Mesendoderm (in vitro differentiated cells): Measurements from ENCODE around the gene ADGRV1.

Experiments
- DNase-seq: peaks from one replicate; pipeline ENCODE4 v3.0.0; 2013
- H2AK5ac ChIP-seq: 2 replicates; pipeline ENCODE4 v1.6.1; 2013; ENCODE audit warnings: low read length, inconsistent platforms
- H2BK120ac ChIP-seq: 2 replicates; pipeline ENCODE4 v1.6.1; 2013; ENCODE audit warnings: low read depth, mild to moderate bottlenecking, low read length, moderate library complexity, mixed read lengths
- H2BK15ac ChIP-seq: replicated peaks from 2 replicates; pipeline ENCODE4 v1.6.1; 2013; ENCODE audit warnings: low read depth, mild to moderate bottlenecking, moderate library complexity
- H2BK5ac ChIP-seq: 2 replicates; pipeline ENCODE4 v1.6.1; 2013; ENCODE audit warnings: low read length, inconsistent platforms
- H3K18ac ChIP-seq: 2 replicates; pipeline ENCODE4 v1.6.1; 2013; ENCODE audit warnings: mild to moderate bottlenecking, low read length, mixed read lengths
- H3K23ac ChIP-seq: one replicate; pipeline ENCODE4 v1.6.1; 2013; ENCODE audit warnings: low read length
- H3K27ac ChIP-seq: 2 replicates; pipeline ENCODE4 v1.5.1; 2013; ENCODE audit warnings: low read depth, mild to moderate bottlenecking, inconsistent platforms, low read length, moderate library complexity
- H3K27me3 ChIP-seq: 2 replicates; pipeline ENCODE4 v1.6.1; 2013; ENCODE audit warnings: low read length, control low read depth, mild to moderate bottlenecking, inconsistent platforms; ENCODE audit not compliant: insufficient read depth, poor library complexity
- H3K36me3 ChIP-seq: 2 replicates; pipeline ENCODE4 v1.6.1; 2013; ENCODE audit warnings: low read length, inconsistent platforms; ENCODE audit not compliant: control insufficient read depth, insufficient read depth
- H3K4ac ChIP-seq: one replicate; pipeline ENCODE4 v1.6.1; 2013; ENCODE audit warnings: low read depth, mild to moderate bottlenecking, low read length, moderate library complexity
- H3K4me1 ChIP-seq: 2 replicates; pipeline ENCODE4 v1.6.1; 2013; ENCODE audit warnings: low read depth, low read length, inconsistent platforms; ENCODE audit not compliant: control insufficient read depth
- H3K4me2 ChIP-seq: 2 replicates; pipeline ENCODE4 v1.6.1; 2013; ENCODE audit warnings: low read length
- H3K4me3 ChIP-seq: 2 replicates; pipeline ENCODE4 v1.5.1; 2013; ENCODE audit warnings: mild to moderate bottlenecking, low read length
- H3K56ac ChIP-seq: one replicate; pipeline ENCODE4 v1.6.1; 2013; ENCODE audit warnings: low read length
- H3K79me1 ChIP-seq: 2 replicates; pipeline ENCODE4 v1.6.1; 2013; ENCODE audit warnings: low read length, inconsistent platforms
- H3K79me2 ChIP-seq: 2 replicates; pipeline ENCODE4 v1.6.1; 2013; ENCODE audit warnings: mild to moderate bottlenecking, low read length; ENCODE audit not compliant: control insufficient read depth, insufficient read depth
- H3K9ac ChIP-seq: 2 replicates; pipeline ENCODE4 v1.6.1; 2013; ENCODE audit warnings: low read length, inconsistent platforms
- H4K5ac ChIP-seq: one replicate; pipeline ENCODE4 v1.6.1; 2013; ENCODE audit warnings: low read length
- H4K8ac ChIP-seq: one replicate; pipeline ENCODE4 v1.6.1; 2013; ENCODE audit warnings: low read depth, mild to moderate bottlenecking, control low read depth, low read length, moderate library complexity
- WGBS: extraction: QIAGEN DNeasy Blood & Tissue Kit; methylation state at CpG from one replicate; pipeline ENCODE4 v1.1.7; 2013; ENCODE audit warnings: low lambda C conversion rate, missing lambda C conversion rate; ENCODE audit not compliant: insufficient coverage; ENCODE audit errors: extremely low coverage; 5-methylcytosine and 5-hydroxymethylcytosine counted together

The ADGRV1 gene

GRCh38 chr5:90644132-90644531 lies 85.5 kb downstream of the ADGRV1 start:
- no peaks in the 10 kb centered on the region for H3K27me3 ChIP-seq
- H4K8ac ChIP-seq: no peak overlapping the region
- no peak for DNase-seq
- H3K9ac ChIP-seq: no peak overlapping the region
- no peaks in the 10 kb centered on the region for H3K79me2 ChIP-seq
- H3K36me3 ChIP-seq: no peaks in the 10 kb centered on the region
- H3K56ac ChIP-seq: no peak overlapping the region
- no peaks in the 10 kb centered on the region for H3K4me1 ChIP-seq
- no peak overlapping the region for H3K4ac ChIP-seq
- no peak overlapping the region for H3K4me2 ChIP-seq
- H2AK5ac ChIP-seq: no peak overlapping the region
- H4K5ac ChIP-seq: no peak overlapping the region
- H3K79me1 ChIP-seq: no peaks in the 10 kb centered on the region
- no peak overlapping the region for H3K23ac ChIP-seq
- H2BK15ac ChIP-seq: no peak overlapping the region
- no peak overlapping the region for H3K27ac ChIP-seq
- no peak overlapping the region for H3K4me3 ChIP-seq
- H2BK5ac ChIP-seq: no peak overlapping the region
- no CpG with 5 or more reads among the region's 4 CpGs for WGBS
- H3K18ac ChIP-seq: no peak overlapping the region
- no peak overlapping the region for H2BK120ac ChIP-seq

DNA sequence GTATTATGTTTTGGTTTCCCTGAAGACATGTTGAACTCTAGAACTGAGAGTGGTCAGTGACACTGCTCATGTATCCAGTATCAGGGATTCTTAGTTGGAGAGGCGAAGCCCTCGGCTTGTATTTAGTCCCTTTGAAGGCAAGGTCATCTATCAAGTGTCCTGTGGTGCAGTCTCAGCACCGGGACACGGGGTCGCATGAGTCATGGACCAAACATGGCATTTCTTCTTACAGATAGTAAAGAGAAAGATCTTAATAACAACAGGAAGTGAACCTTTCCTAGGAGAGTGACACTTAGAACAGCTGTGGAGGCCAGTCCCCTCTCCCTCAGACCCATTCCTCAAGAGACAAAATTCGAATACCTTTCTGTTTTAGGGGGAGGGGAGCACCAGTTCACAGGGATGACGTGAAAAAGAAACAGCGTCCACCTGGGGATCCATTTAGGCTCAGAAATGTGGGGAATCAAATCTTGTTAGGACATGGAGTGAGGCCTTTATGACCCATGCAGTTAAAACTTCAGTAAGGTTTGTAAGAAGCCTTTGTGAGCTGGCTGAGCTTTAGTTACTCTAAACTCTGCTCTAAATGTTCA lies 86.5 kb downstream of the ADGRV1 start:
- no peak overlapping the region for H3K4me2 ChIP-seq
- no peaks in the 10 kb centered on the region for H3K4me1 ChIP-seq
- no peaks in the 10 kb centered on the region for H3K79me2 ChIP-seq
- WGBS: no CpG with 5 or more reads among the region's 8 CpGs
- H4K8ac ChIP-seq: no peak overlapping the region
- DNase-seq: peak; percentile 97
- H3K56ac ChIP-seq: no peak overlapping the region
- H2BK15ac ChIP-seq: no peak overlapping the region
- H3K4ac ChIP-seq: no peak overlapping the region
- no peak overlapping the region for H2BK120ac ChIP-seq
- no peak overlapping the region for H2BK5ac ChIP-seq
- peak overlapping the region; percentile 22 for H3K27ac ChIP-seq
- no peak overlapping the region for H3K23ac ChIP-seq
- no peaks in the 10 kb centered on the region for H3K79me1 ChIP-seq
- no peak overlapping the region for H2AK5ac ChIP-seq
- H3K9ac ChIP-seq: no peak overlapping the region
- H3K4me3 ChIP-seq: no peak overlapping the region
- H4K5ac ChIP-seq: no peak overlapping the region
- H3K27me3 ChIP-seq: no peaks in the 10 kb centered on the region
- no peaks in the 10 kb centered on the region for H3K36me3 ChIP-seq
- H3K18ac ChIP-seq: peak overlapping the region; percentile 61

DNA sequence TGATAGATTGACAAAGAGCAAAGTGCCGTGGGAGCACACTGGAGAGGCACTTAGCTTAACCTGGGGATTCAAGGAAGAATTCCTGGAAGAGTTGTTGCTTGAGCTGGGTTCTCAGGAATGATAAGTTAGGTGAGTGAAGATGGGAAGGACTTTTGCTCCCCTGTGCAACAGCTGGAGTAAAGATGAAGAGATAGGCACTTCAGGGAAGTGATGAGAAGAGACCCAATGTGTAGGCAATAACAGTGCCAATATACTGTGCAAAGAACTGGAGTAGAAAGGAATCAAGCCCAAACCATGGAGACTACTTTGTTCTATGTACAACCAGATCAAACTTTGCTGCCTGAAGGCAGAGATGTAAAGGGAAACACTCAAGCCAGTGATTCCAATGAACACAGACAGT lies 92.2 kb downstream of the ADGRV1 start:
- Histone ChIP-seq H3K36me3 (no peaks in the 10 kb centered on the region), H3K4me2 (no peak overlapping the region), H3K9ac (no peak overlapping the region), H2BK15ac (no peak overlapping the region), H3K79me1 (no peaks in the 10 kb centered on the region), H3K23ac (no peak overlapping the region), H3K4me3 (no peak overlapping the region), H2AK5ac (no peak overlapping the region), H3K79me2 (no peaks in the 10 kb centered on the region), H3K27me3 (no peaks in the 10 kb centered on the region), H4K5ac (no peak overlapping the region), H3K56ac (no peak overlapping the region), H2BK120ac (no peak overlapping the region), H4K8ac (no peak overlapping the region), H3K4me1 (no peaks in the 10 kb centered on the region), H3K4ac (no peak overlapping the region), H2BK5ac (no peak overlapping the region), H3K18ac (no peak overlapping the region), H3K27ac (no peak overlapping the region)
- DNase-seq: no peak
- no CpG with 5 or more reads among the region's 1 CpG for WGBS

DNA sequence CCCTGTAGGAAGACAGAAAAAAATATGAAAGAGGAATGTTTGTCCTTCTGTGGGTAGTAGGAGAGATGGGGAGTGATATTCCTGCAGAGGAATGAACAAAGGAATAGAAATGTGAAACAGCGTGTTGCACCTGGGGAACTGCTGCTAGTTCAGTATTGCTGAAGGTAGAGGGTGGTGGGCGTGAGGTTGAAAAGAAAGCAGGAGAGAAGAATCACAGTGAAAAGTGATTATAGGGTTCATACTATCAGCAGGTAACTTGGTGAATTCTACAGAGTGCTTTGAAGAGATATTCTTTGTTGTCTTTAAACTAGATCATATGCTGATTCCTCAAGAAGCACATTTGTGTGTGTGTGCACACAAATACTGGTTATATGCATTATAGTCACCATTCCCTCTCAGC lies 95.6 kb downstream of the ADGRV1 start:
- Histone ChIP-seq H3K9ac (no peak overlapping the region), H2AK5ac (no peak overlapping the region), H2BK15ac (no peak overlapping the region), H2BK120ac (no peak overlapping the region), H3K79me1 (no peaks in the 10 kb centered on the region), H3K36me3 (no peaks in the 10 kb centered on the region), H3K4me1 (no peaks in the 10 kb centered on the region), H3K18ac (no peak overlapping the region), H3K79me2 (no peaks in the 10 kb centered on the region), H3K56ac (no peak overlapping the region), H3K27me3 (no peaks in the 10 kb centered on the region), H2BK5ac (no peak overlapping the region), H4K5ac (no peak overlapping the region), H3K4me3 (no peak overlapping the region), H3K4me2 (no peak overlapping the region), H3K27ac (no peak overlapping the region), H3K4ac (no peak overlapping the region), H4K8ac (no peak overlapping the region), H3K23ac (no peak overlapping the region)
- DNase-seq: no peak
- no CpG with 5 or more reads among the region's 2 CpGs for WGBS

GRCh38 chr5:90655423-90655822 lies 96.8 kb downstream of the ADGRV1 start:
- Histone ChIP-seq H3K4me3 (no peak overlapping the region), H2BK120ac (no peak overlapping the region), H3K27ac (no peak overlapping the region), H4K8ac (no peak overlapping the region), H3K4ac (no peak overlapping the region), H2BK5ac (no peak overlapping the region), H3K4me2 (no peak overlapping the region), H4K5ac (no peak overlapping the region), H3K27me3 (no peaks in the 10 kb centered on the region), H3K23ac (no peak overlapping the region), H3K36me3 (no peaks in the 10 kb centered on the region), H3K18ac (no peak overlapping the region), H3K79me1 (no peaks in the 10 kb centered on the region), H2AK5ac (no peak overlapping the region), H3K56ac (no peak overlapping the region), H3K4me1 (no peaks in the 10 kb centered on the region), H3K9ac (no peak overlapping the region), H2BK15ac (no peak overlapping the region), H3K79me2 (no peaks in the 10 kb centered on the region)
- WGBS: no CpG with 5 or more reads among the region's 1 CpG
- DNase-seq: no peak

DNA sequence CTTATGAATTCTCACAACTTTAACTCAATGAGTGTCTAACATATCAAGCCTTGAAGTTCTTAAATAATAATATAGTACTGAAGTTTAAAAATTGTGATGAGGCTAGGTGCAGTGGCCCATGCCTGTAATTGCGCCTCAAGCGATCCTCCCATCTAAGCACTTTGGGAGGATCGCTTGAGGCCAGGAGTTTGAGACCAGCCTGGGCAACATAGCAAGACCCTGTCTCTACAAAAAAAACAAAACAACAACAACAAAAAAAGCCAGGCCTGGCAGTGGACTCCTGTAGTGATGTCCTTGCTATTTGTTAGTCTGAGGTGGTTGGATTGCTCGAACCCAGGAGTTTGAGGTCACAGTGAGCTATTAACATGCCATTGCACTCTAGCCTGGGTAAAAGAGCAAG lies 98.4 kb downstream of the ADGRV1 start:
- Histone ChIP-seq H2AK5ac (no peak overlapping the region), H3K56ac (no peak overlapping the region), H3K27ac (no peak overlapping the region), H3K36me3 (no peaks in the 10 kb centered on the region), H3K18ac (no peak overlapping the region), H2BK120ac (no peak overlapping the region), H3K23ac (no peak overlapping the region), H3K4me2 (no peak overlapping the region), H4K5ac (no peak overlapping the region), H3K79me1 (no peaks in the 10 kb centered on the region), H3K79me2 (no peaks in the 10 kb centered on the region), H3K27me3 (no peaks in the 10 kb centered on the region), H4K8ac (no peak overlapping the region), H3K4me3 (no peak overlapping the region), H3K9ac (no peak overlapping the region), H2BK5ac (no peak overlapping the region), H2BK15ac (no peak overlapping the region), H3K4ac (no peak overlapping the region), H3K4me1 (no peaks in the 10 kb centered on the region)
- no peak for DNase-seq
- WGBS: no CpG with 5 or more reads among the region's 4 CpGs
